ENCODE results near the gene MVD.

GRCh38 chr16:88624481-88624880 lies 38.4 kb downstream of the MVD start:
- no peak for TF ChIP-seq CTCF (conservative IDR thresholded peaks at IDR 0.05; ENCODE audit: low read depth, low read length)
- no peak for TF ChIP-seq EZH2phosphoT487 (IDR thresholded peaks at IDR 0.05; ENCODE audit: borderline replicate concordance, low read length)
